ENCODE results near the gene TLCD3B. TPM values are rescaled to one million over a fixed set of nuclear protein-coding genes. Genes with fewer than 3 reads are reported as not detected.

The TLCD3B gene
- total RNA-seq, 2 donors from 2014 or later = 0.16 to 0.49 TPM

DNA sequence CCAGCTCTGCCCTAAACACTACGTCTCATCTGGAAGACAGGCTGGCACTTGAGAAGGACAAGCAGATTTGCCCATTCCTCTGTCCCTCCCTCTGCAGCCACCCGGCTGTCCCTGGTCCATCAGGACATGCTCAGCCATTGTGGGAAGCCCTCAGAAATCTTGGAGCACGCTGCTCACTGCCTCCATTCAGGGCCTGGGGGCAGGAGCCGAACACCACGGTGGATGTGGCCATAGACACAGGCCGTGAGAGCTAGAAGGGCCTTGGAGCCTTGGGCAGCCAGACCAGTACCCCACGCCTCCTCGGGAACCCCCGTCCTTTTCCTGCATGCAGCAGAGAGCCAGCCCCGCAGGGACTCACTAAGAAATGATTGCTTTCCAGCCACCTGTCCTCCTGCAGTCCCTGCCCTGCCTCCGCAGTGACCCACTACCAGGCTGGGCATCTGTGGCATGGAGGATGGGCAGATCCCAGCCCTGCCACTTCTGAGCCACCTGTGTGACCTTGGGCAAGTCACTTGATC, 23.6 kb downstream of the TLCD3B start:
- Histone ChIP-seq H3K27me3 (peaks cover 14% of the 10 kb centered on the region), H3K9ac (ENCODE audit: low read depth in 2 of 2, low read length in 2 of 2) (no peak overlapping the region), H3K4me1 (peaks cover 14% of the 10 kb centered on the region), H3K9me3 (no peaks in the 10 kb centered on the region), H3K27ac (no peak overlapping the region), H3K36me3 (no peaks in the 10 kb centered on the region), H3K4me3 (no peak overlapping the region)
- no peak for DNase-seq
- no peak for TF ChIP-seq CTCF (IDR thresholded peaks at IDR 0.05)
- intact Hi-C loops (cut with DNase I) = loop anchor here (5.0 kb wide), 1 partner anchor 145 kb away; the partner anchor contains the start of gene CDIPT

DNA sequence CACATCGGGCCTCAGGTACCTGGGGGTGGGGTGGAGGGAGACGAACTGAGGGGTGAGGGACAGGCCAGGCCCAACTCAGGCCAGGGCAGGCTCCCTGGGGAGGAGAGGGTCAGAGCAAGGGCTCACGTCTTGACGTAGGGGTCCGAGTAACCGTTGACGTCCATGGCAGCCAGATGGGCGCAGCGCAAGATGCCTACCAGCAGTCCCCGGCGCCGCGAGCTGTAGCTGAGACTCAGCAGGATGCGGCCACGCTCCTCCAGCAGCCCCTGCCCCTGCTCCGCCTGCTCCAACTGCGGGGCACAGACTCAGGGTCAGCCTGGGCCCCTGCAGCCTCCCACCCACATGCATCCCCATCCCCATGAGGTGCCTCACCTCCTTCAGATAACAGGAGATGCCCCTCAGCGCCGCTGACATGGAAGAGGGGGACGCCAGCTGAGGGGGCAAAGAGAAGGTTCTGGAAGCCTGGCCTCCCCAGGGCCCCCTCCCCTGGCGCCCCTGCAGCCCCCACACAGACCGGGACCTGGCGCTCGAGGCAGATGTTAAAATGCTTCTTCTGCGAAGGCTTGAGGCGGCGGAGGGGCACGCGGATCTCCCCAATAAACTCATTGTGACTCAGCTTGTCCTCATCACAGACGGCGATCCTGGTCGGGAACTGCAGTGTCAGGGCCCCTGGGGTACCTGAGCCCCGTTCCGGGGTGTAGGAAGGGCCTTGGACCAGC, 24.3 kb downstream of the TLCD3B start:
- TF ChIP-seq CTCF (IDR thresholded peaks at IDR 0.05) = no peak
- no peak overlapping the region for H3K4me3 ChIP-seq
- no peak overlapping the region for H3K27ac ChIP-seq
- intact Hi-C loops (cut with DNase I) = loop anchor here (5.0 kb wide), 1 partner anchor 145 kb away; the partner anchor contains the start of gene CDIPT
- H3K27me3 ChIP-seq = peaks cover 14% of the 10 kb centered on the region
- H3K4me1 ChIP-seq = peaks cover 14% of the 10 kb centered on the region
- H3K9ac ChIP-seq (ENCODE audit: low read depth in 2 of 2, low read length in 2 of 2) = no peak overlapping the region
- no peak for DNase-seq
- H3K36me3 ChIP-seq = no peaks in the 10 kb centered on the region
- H3K9me3 ChIP-seq = no peaks in the 10 kb centered on the region

DNA sequence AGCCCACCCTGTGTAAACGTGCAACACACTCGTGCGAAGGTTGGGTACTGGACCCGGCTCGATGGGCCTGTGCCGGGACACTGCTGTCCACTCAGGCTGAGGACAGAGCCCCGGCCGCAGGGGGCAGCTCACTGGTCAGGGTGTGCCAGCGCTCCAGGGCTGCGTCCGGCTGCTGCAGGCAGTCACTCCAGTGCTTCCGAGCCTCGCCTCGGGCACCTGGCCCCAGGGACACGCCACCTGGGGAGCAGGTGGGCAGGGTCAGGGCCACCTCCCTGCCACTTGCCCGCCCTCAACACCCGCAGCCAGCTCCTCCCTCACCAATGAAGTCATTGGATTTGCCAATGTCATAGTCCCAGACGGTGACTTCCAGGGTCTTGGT, 25.0 kb downstream of the TLCD3B start:
- intact Hi-C loops (cut with DNase I) = loop anchor here (5.0 kb wide), 1 partner anchor 144 kb away; the partner anchor contains the start of gene CDIPT
- peaks cover 12% of the 10 kb centered on the region for H3K27me3 ChIP-seq
- DNase-seq = no peak

DNA sequence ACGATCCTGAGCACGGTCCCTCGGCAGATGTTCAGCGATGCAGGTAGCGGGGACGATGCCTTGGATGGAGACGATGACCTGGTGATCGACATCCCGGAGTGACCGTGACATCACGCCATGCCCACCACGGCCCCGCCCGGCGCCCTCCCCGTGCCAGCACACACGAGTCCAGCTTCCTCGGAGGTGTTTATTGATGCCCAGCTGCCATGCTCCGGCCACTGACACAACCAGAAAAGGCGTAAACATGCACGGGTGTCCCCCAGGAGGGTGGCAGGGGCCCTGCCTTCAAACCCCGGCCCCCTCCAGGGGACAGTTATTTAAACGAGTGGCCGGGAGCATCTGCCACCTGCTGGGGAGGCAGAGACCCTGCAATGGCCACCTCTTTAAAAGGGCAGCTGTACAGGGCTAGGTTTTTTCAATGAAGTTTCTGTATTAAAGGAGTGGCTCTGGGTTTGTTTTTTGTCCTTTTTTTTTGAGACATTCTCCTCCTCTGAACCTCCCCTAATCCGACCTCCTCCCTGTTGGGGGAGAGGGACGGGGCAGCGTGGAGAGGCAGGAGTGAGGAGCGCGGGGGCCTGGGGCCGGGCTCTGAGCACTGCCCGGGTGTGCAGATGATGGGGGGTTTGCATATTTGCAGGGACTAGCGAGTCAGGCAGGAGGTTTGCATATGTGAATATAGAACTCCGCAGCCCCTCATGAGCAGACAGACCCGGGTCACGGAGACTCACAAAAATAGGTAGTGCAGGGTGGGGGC, 25.6 kb downstream of the TLCD3B start:
- Histone ChIP-seq H3K4me3 (no peak overlapping the region), H3K4me1 (peaks cover 4% of the 10 kb centered on the region), H3K36me3 (no peaks in the 10 kb centered on the region), H3K9me3 (no peaks in the 10 kb centered on the region), H3K27me3 (peaks cover 6% of the 10 kb centered on the region), H3K9ac (ENCODE audit: low read depth in 2 of 2, low read length in 2 of 2) (no peak overlapping the region), H3K27ac (no peak overlapping the region)
- peak; percentile 81 for TF ChIP-seq CTCF (IDR thresholded peaks at IDR 0.05)
- no peak for DNase-seq
- intact Hi-C loops (cut with DNase I) = loop anchor here (5.0 kb wide), 1 partner anchor 143 kb away; the partner anchor contains the start of gene CDIPT

More for the DNA sequence above, 25.0 kb downstream of the TLCD3B start:
- Histone ChIP-seq H3K9ac (ENCODE audit: low read depth in 2 of 2, low read length in 2 of 2) (no peak overlapping the region), H3K4me3 (no peak overlapping the region), H3K4me1 (peaks cover 9% of the 10 kb centered on the region), H3K27ac (no peak overlapping the region), H3K36me3 (no peaks in the 10 kb centered on the region), H3K9me3 (no peaks in the 10 kb centered on the region)
- no peak for TF ChIP-seq CTCF (IDR thresholded peaks at IDR 0.05)

GRCh38 chr16:30004811-30005242, 26.2 kb downstream of the TLCD3B start:
- Histone ChIP-seq H3K9me3 (no peaks in the 10 kb centered on the region), H3K27ac (no peak overlapping the region), H3K4me1 (no peaks in the 10 kb centered on the region), H3K9ac (ENCODE audit: low read depth in 2 of 2, low read length in 2 of 2) (peak overlapping the region in 1 of 2 donors; percentile 50), H3K4me3 (no peak overlapping the region), H3K36me3 (no peaks in the 10 kb centered on the region), H3K27me3 (no peaks in the 10 kb centered on the region)
- intact Hi-C loops (cut with DNase I) = loop anchor here (5.0 kb wide), 1 partner anchor 143 kb away; the partner anchor contains the start of gene CDIPT
- TF ChIP-seq CTCF (IDR thresholded peaks at IDR 0.05) = no peak
- no peak for DNase-seq
